Sciatic nerve (tissue), 2 donors: Measurements from ENCODE around the gene AP1G2. TPM values are rescaled to one million over a fixed set of nuclear protein-coding genes. Genes with fewer than 3 reads are reported as not detected.
"Not testable (repeated sequence)": the region's sequence is repeated elsewhere in the genome, so short reads cannot be mapped to it uniquely, and the experiment has no call there.

Source experiments
- ATAC-seq: fragments of 200-7000 bp; cut with Tn5 transposase; one replicate; pipeline ENCODE4 v1.9.1; 2020; ENCODE audit warnings: mild to moderate bottlenecking, moderate library complexity
- DNase-seq: peaks from one replicate; pipeline ENCODE4 v3.0.0-alpha.2; 2020; ENCODE audit warnings: low spot score
- intact Hi-C: fragments of 100-400 bp; cut with DNase I; formaldehyde crosslinking; loops from one replicate; pipeline ENCODE4 v1.14.2; 2022
- total RNA-seq: library from RNA; stranded (reverse); fragmentation: NEBNext Ultra II Directional; extraction: Animal tissue kit (Norgen Biotek cat#: 25700); gene quantifications from one replicate; pipeline ENCODE4 v1.2.1, GENCODE V29; 2021
- donor health status: DM: no; HTN: no; CAD: no.
- donor health status: DM: no; HTN: no; CAD: no.

The AP1G2 gene
- total RNA-seq, result 59.6 TPM

- intact Hi-C loops, result loop anchor here (10.0 kb wide), 1 partner anchor 243 kb away; the partner anchor contains the start of gene PABPN1
- ATAC-seq (peak; percentile 91), DNase-seq (peak; percentile 89)
Observed at GRCh38 chr14:23567186-23568020, at the start of gene AP1G2. Gene AP1G2, minus strand, starts transcription at chr14:23567791. Its CDS starts 477 bp downstream, at chr14:23567314.

- DNase-seq (no peak), ATAC-seq (no peak)
- intact Hi-C loops, result no loop called here
Observed at GRCh38 chr14:23615856-23616255, 48.3 kb upstream of the AP1G2 start.

GRCh38 chr14:23614395-23614828 is 46.8 kb upstream of the AP1G2 start:
- no peak for ATAC-seq
- intact Hi-C loops, result no loop called here
- DNase-seq, result no peak

- intact Hi-C loops, result no loop called here
- ATAC-seq (no peak), DNase-seq (no peak)
Observed at GRCh38 chr14:23613242-23614070, 45.9 kb upstream of the AP1G2 start.

GRCh38 chr14:23612802-23613201 is 45.2 kb upstream of the AP1G2 start:
- ATAC-seq, result no peak

GRCh38 chr14:23612354-23612732 is 44.8 kb upstream of the AP1G2 start:
- no peak for ATAC-seq
- intact Hi-C loops, result no loop called here
- DNase-seq, result no peak

More at GRCh38 chr14:23612802-23613201, 45.2 kb upstream of the AP1G2 start:
- intact Hi-C loops, result no loop called here
- DNase-seq, result no peak

GRCh38 chr14:23610815-23611289 is 43.3 kb upstream of the AP1G2 start:
- DNase-seq (no peak), ATAC-seq (no peak)
- intact Hi-C loops, result no loop called here

- no peak for ATAC-seq
- intact Hi-C loops, result no loop called here
- DNase-seq, result no peak
Observed at GRCh38 chr14:23610090-23610814, 42.7 kb upstream of the AP1G2 start.

- intact Hi-C loops, ATAC-seq, DNase-seq: not testable (repeated sequence)
Observed at GRCh38 chr14:23609411-23610089, 42.0 kb upstream of the AP1G2 start.

GRCh38 chr14:23609001-23609400 is 41.4 kb upstream of the AP1G2 start:
- DNase-seq (no peak), ATAC-seq (no peak)
- intact Hi-C loops, result no loop called here

- DNase-seq, result no peak
- intact Hi-C loops, result no loop called here
- ATAC-seq, result no peak
Observed at GRCh38 chr14:23608454-23608853, 40.9 kb upstream of the AP1G2 start.

- DNase-seq, result no peak
- intact Hi-C loops, result no loop called here
- no peak for ATAC-seq
Observed at GRCh38 chr14:23605931-23606585, 38.5 kb upstream of the AP1G2 start.

- intact Hi-C loops, result no loop called here
- ATAC-seq (no peak), DNase-seq (no peak)
Observed at GRCh38 chr14:23604675-23605170, 37.1 kb upstream of the AP1G2 start.

GRCh38 chr14:23604148-23604547 is 36.6 kb upstream of the AP1G2 start:
- intact Hi-C loops, result no loop called here
- no peak for ATAC-seq

GRCh38 chr14:23603103-23603502 is 35.5 kb upstream of the AP1G2 start:
- no peak for DNase-seq
- intact Hi-C loops, result no loop called here
- no peak for ATAC-seq

More at GRCh38 chr14:23604148-23604547, 36.6 kb upstream of the AP1G2 start:
- DNase-seq, result no peak

GRCh38 chr14:23602181-23603095 is 34.8 kb upstream of the AP1G2 start:
- ATAC-seq (no peak), DNase-seq (no peak)
- intact Hi-C loops, result no loop called here

GRCh38 chr14:23601845-23602180 is 34.2 kb upstream of the AP1G2 start:
- no peak for ATAC-seq
- DNase-seq, result no peak
- intact Hi-C loops, result no loop called here
